HG03060 (cell line): ENCODE measurements around the gene ZNF474.

Experiments
- ATAC-seq: cut with Tn5 transposase; IDR thresholded peaks from one replicate; pipeline ENCODE4 v1.9.1; 2021; ENCODE audit warnings: low read depth, moderate number of reproducible peaks; ENCODE audit not compliant: unreplicated experiment

The ZNF474 gene

DNA sequence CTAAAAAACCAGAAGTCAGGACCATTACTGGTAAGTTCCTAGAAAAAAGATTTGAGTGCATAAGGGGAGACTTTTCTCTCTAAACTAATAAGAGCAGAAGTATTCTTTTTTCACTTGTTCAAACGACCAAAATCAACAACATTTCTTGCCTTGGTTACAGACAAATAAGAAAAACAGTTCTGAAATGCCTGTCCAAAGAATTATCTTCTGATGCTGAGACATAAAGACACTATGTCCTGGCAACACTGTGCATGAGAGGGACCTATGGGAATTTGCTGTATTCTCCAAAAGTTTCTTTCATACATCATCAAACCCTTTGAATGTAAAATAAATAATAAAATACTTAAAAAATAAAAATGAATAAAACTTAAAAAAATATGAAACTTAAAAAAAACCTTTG lies 50.4 kb downstream of the ZNF474 start:
- no peak for ATAC-seq

DNA sequence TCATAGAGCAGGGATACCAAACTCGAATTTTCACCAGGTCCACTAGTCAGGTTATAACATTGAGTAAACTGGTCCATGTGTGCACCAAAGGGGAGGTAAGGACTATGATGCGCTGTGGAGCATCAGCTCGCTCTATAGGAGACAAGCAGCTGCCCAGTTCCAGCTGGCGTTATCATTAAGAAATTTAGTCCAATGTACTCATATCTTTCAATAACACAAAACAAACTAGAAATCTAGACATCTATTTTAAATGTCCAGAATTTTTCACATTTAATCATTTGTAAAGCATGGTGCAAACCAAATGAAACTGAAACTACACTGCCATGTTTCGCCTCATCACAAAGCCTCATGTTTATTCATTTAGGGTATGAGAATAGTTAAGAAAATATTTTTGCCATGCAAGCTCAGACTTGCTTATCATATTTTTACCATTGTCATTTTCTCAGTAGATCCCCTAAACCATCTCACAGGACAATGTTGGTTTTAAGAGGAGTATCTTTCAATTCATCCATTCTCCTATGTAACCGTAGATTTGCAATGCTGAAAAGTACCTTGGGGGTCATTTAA lies 50.9 kb downstream of the ZNF474 start:
- ATAC-seq = no peak

GRCh38 chr5:122180863-122181548 lies 51.7 kb downstream of the ZNF474 start:
- ATAC-seq = no peak

DNA sequence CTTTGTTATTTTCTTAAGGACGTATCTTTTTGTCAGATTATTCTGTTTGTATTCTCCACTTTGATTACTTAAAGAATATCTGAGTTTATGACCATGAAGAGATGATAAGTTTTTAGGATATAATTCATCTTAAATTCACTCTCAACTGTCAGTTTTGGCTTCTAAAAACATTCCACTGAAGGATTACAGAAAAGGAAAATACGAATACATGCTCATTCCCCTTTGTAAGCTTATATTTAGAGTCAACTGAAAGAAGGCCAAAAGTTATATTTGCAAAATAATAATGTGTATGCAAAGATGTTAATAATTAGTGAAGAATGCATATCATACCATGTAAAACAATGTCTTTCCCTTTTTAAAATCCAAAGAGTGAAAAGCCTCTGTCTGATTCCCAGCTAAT lies 52.5 kb downstream of the ZNF474 start:
- ATAC-seq = no peak

DNA sequence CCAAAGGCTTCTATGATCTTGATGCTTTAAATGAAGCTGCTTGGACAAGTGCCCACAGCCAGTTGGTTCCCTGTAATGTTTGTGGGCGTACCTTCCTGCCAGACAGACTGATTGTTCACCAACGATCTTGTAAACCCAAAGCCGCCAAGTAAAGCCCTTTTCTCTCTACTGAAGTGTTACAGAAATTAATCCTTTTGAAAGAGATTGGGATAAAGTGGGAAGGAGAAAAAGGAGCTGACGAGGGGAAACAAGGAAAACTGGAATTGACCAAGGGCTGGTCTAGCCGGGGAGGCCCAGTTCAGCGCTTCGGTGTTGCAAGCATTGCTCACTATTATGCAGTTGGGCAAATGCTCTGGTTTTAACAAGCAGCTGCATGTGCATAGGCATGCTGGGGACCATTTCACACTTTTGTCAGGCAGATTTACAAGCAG lies 53.2 kb downstream of the ZNF474 start:
- no peak for ATAC-seq

- ATAC-seq = no peak
These were observed 53.9 kb downstream of the ZNF474 start for GRCh38 chr5:122183098-122183787.

DNA sequence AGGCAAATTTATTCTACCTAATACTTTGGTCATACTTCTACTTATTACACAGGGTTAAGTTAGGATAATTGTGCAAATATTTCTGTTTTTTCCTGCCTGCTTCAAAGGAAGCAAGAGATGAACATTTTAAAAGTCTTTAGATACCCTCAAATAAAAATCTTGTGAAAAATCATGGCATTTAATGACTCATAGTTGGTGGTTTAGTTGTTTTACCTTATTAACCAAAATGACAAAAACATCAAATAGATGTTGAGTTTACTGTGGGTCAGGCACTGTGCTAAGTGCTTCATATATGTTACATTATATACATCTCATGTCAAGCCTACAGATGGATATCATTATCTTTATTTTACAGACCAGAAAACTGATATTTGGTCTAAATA lies 54.4 kb downstream of the ZNF474 start:
- no peak for ATAC-seq

DNA sequence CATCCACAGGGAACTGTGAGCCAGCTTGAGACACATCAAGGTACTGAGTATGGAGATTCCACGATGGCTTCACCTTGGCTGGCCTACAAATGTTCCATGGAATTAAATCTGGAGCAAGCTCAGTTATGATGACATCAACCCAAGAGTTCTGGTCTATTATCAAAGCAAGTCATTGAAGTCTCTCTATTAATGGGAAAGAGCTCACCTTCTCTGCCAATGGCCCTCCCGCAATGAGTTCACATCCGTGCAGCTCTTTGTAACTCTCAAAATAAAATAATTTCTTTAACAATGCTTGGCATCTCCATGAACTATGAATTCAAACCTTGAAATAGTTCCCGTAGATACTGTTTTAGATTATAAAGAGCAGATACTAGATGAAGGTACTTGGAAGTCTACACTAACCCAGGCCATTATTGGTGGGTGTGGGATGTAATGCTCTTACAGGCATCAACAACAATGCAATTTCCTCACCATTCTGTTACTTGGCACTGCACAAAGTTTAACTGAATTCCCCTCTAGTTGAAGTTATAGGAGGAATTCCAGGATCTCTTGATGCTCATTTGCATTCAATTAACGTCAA lies 55.4 kb downstream of the ZNF474 start:
- ATAC-seq = no peak

DNA sequence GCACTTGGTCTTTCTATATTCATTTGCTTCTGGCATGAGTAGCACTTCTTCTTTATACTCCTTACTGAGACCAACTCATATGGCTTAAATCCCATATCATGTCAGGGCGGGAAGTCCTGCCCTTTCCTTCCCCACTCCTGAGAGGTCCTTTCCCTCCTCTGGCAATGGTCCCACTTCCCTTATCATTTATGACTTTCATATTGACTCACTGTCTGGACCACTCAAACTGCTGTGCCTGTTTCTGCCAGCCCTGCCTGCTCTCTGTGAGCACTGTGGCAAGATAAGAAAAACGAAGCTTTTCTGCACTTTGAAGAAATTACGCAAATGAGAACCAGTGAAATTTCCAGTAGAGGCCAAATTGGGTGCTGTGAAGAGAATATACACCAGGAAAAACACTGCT lies 58.1 kb downstream of the ZNF474 start:
- no peak for ATAC-seq

GRCh38 chr5:122190156-122190555 lies 60.8 kb downstream of the ZNF474 start:
- no peak for ATAC-seq

- peak; percentile 76 for ATAC-seq
These were observed 63.5 kb downstream of the ZNF474 start for GRCh38 chr5:122192497-122193496.

GRCh38 chr5:122195802-122196394 lies 66.6 kb downstream of the ZNF474 start:
- ATAC-seq = no peak

GRCh38 chr5:122199146-122199545 lies 69.8 kb downstream of the ZNF474 start:
- ATAC-seq = no peak

GRCh38 chr5:122200450-122200849 lies 71.1 kb downstream of the ZNF474 start:
- no peak for ATAC-seq

DNA sequence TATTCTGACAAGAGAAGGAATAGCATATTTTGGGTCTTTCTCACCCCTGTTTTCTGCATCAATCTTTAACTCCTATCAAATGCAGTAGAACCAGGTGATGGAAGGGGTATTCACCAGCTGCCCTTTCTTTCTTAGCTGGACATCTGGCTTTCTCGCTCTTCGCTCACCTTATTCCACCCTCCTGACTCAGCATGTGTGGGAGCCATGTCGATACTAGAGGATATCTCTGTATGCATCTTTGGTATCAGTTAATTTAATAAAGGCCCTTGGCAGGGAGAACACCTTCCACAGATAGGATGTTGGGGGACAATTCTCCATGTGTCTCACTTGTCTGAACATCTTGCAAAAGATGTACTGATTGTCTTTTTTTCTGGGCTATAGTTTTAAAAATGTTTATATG lies 71.5 kb downstream of the ZNF474 start:
- no peak for ATAC-seq

DNA sequence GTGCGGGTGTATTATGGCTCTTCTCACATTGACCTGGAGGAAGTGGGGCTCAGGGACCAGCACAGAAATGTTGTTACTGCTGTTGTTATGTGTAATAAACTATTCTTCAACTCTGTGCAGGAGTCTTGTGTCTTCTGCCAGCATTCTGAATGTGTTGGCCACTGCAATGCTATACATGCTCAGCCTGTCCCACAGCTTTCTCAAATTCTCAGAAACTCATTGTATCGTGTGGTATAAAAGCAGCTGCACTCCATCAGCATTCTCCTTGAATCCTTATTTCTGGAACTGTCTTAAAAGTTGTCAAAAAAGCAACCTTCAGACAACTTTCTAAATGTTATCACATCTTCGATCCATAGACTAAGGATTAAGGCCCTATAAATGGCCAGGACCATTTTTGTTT lies 72.0 kb downstream of the ZNF474 start:
- no peak for ATAC-seq

- ATAC-seq = no peak
These were observed 73.6 kb downstream of the ZNF474 start for GRCh38 chr5:122202952-122203351.
